GM21367 (cell line): ENCODE measurements around the gene PSMB3.

Experiments
- ATAC-seq: cut with Tn5 transposase; IDR thresholded peaks from one replicate; pipeline ENCODE4 v1.9.1; 2021; ENCODE audit not compliant: unreplicated experiment

The PSMB3 gene

GRCh38 chr17:38794221-38794620, 41.7 kb downstream of the PSMB3 start:
- no peak for ATAC-seq

GRCh38 chr17:38796451-38797157, 44.1 kb downstream of the PSMB3 start:
- ATAC-seq = no peak

GRCh38 chr17:38797158-38797490, 44.6 kb downstream of the PSMB3 start:
- no peak for ATAC-seq

GRCh38 chr17:38797828-38798227, 45.3 kb downstream of the PSMB3 start:
- no peak for ATAC-seq

- peak; percentile 12 for ATAC-seq
These were observed 46.3 kb downstream of the PSMB3 start for GRCh38 chr17:38798614-38799500.

GRCh38 chr17:38799501-38800236, 47.1 kb downstream of the PSMB3 start, which contains the start of gene PIP4K2B:
PIP4K2B (minus strand) TSS chr17:38799556; CDS start chr17:38799424, 132 bp downstream.
- ATAC-seq = peak; percentile 65

- ATAC-seq = no peak
These were observed 47.8 kb downstream of the PSMB3 start for GRCh38 chr17:38800237-38800760.

- no peak for ATAC-seq
These were observed 57.3 kb downstream of the PSMB3 start for GRCh38 chr17:38809828-38810227.
